ENCODE data around the gene CDH4. TPM values are rescaled to one million over a fixed set of nuclear protein-coding genes. Genes with fewer than 3 reads are reported as not detected.

Gene CDH4
- total RNA-seq, 1 donor from 2014 or later = 3.2 TPM

GRCh38 chr20:61597996-61598395, 345.9 kb downstream of the CDH4 start:
- no peak overlapping the region for H3K4me2 ChIP-seq (ENCODE audit: low read length)
- H3K27ac ChIP-seq (ENCODE audit: low read depth, low read length) = no peak overlapping the region
- no peak overlapping the region for H2AFZ ChIP-seq (ENCODE audit: low read depth, low read length)
- Mint-ChIP-seq H3K27ac (ENCODE audit: unreplicated experiment) (no peak overlapping the region), H3K36me3 (ENCODE audit: low read depth, unreplicated experiment) (peaks cover 4% of the 10 kb centered on the region), H3K9me3 (ENCODE audit: unreplicated experiment) (peaks cover 22% of the 10 kb centered on the region), H3K4me3 (ENCODE audit: unreplicated experiment) (no peak overlapping the region), H3K4me1 (ENCODE audit: low read depth, unreplicated experiment) (no peaks in the 10 kb centered on the region), H3K27me3 (ENCODE audit: low read depth, unreplicated experiment) (peaks cover 9% of the 10 kb centered on the region)
- H3K9me3 ChIP-seq (ENCODE audit: insufficient read depth, low read depth, low read length) = peaks cover 10% of the 10 kb centered on the region
- DNase-seq (ENCODE audit: low read depth) (no peak), FAIRE-seq (no peak)
- no peaks in the 10 kb centered on the region for H3K27me3 ChIP-seq (ENCODE audit: insufficient read depth, low read length)
- no peaks in the 10 kb centered on the region for H3K36me3 ChIP-seq (ENCODE audit: insufficient read depth, low read length)
- no peaks in the 10 kb centered on the region for H4K20me1 ChIP-seq (ENCODE audit: insufficient read depth, low read length)
- no peak overlapping the region for H3K9ac ChIP-seq (ENCODE audit: low read length)
- H3K4me3 ChIP-seq (ENCODE audit: insufficient read depth, low read depth, low read length) = no peak overlapping the region
- no peaks in the 10 kb centered on the region for H3K79me2 ChIP-seq (ENCODE audit: insufficient read depth, low read length)
- H3K4me1 ChIP-seq (ENCODE audit: insufficient read depth, low read length) = no peaks in the 10 kb centered on the region
- TF ChIP-seq CTCF (IDR thresholded peaks at IDR 0.05; ENCODE audit: insufficient read depth, low read depth, low read length) = no peak
- no peak for TF ChIP-seq EZH2 (IDR thresholded peaks at IDR 0.05; ENCODE audit: insufficient read depth, low read length)

GRCh38 chr20:61598586-61598985, 346.5 kb downstream of the CDH4 start:
- Histone ChIP-seq H3K27me3 (ENCODE audit: insufficient read depth, low read length) (no peaks in the 10 kb centered on the region), H3K9ac (ENCODE audit: low read length) (no peak overlapping the region), H3K4me2 (ENCODE audit: low read length) (no peak overlapping the region), H2AFZ (ENCODE audit: low read depth, low read length) (no peak overlapping the region), H3K9me3 (ENCODE audit: insufficient read depth, low read depth, low read length) (peaks cover 12% of the 10 kb centered on the region), H4K20me1 (ENCODE audit: insufficient read depth, low read length) (no peaks in the 10 kb centered on the region), H3K36me3 (ENCODE audit: insufficient read depth, low read length) (no peaks in the 10 kb centered on the region), H3K4me1 (ENCODE audit: insufficient read depth, low read length) (no peaks in the 10 kb centered on the region), H3K27ac (ENCODE audit: low read depth, low read length) (no peak overlapping the region), H3K4me3 (ENCODE audit: insufficient read depth, low read depth, low read length) (no peak overlapping the region), H3K79me2 (ENCODE audit: insufficient read depth, low read length) (no peaks in the 10 kb centered on the region)
- Mint-ChIP-seq H3K4me1 (ENCODE audit: low read depth, unreplicated experiment) (no peaks in the 10 kb centered on the region), H3K4me3 (ENCODE audit: unreplicated experiment) (no peak overlapping the region), H3K9me3 (ENCODE audit: unreplicated experiment) (peaks cover 24% of the 10 kb centered on the region), H3K27me3 (ENCODE audit: low read depth, unreplicated experiment) (peaks cover 9% of the 10 kb centered on the region), H3K36me3 (ENCODE audit: low read depth, unreplicated experiment) (peaks cover 4% of the 10 kb centered on the region), H3K27ac (ENCODE audit: unreplicated experiment) (no peak overlapping the region)
- TF ChIP-seq EZH2 (IDR thresholded peaks at IDR 0.05; ENCODE audit: insufficient read depth, low read length) (no peak), CTCF (IDR thresholded peaks at IDR 0.05; ENCODE audit: insufficient read depth, low read depth, low read length) (no peak)
- FAIRE-seq (no peak), DNase-seq (ENCODE audit: low read depth) (no peak)

- H3K27me3 Mint-ChIP-seq (ENCODE audit: low read depth, unreplicated experiment) = peaks cover 9% of the 10 kb centered on the region
- H3K36me3 ChIP-seq (ENCODE audit: insufficient read depth, low read length) = no peaks in the 10 kb centered on the region
- no peaks in the 10 kb centered on the region for H3K79me2 ChIP-seq (ENCODE audit: insufficient read depth, low read length)
- no peak for DNase-seq (ENCODE audit: low read depth)
- peaks cover 26% of the 10 kb centered on the region for H3K9me3 Mint-ChIP-seq (ENCODE audit: unreplicated experiment)
- no peak overlapping the region for H3K4me3 ChIP-seq (ENCODE audit: insufficient read depth, low read depth, low read length)
- no peak overlapping the region for H2AFZ ChIP-seq (ENCODE audit: low read depth, low read length)
- peak overlapping the region; percentile 47 for H3K27ac Mint-ChIP-seq (ENCODE audit: unreplicated experiment)
- H4K20me1 ChIP-seq (ENCODE audit: insufficient read depth, low read length) = no peaks in the 10 kb centered on the region
- H3K36me3 Mint-ChIP-seq (ENCODE audit: low read depth, unreplicated experiment) = peaks cover 7% of the 10 kb centered on the region
- no peaks in the 10 kb centered on the region for H3K27me3 ChIP-seq (ENCODE audit: insufficient read depth, low read length)
- H3K4me1 Mint-ChIP-seq (ENCODE audit: low read depth, unreplicated experiment) = no peaks in the 10 kb centered on the region
- no peak overlapping the region for H3K27ac ChIP-seq (ENCODE audit: low read depth, low read length)
- H3K4me2 ChIP-seq (ENCODE audit: low read length) = no peak overlapping the region
- H3K9me3 ChIP-seq (ENCODE audit: insufficient read depth, low read depth, low read length) = peaks cover 17% of the 10 kb centered on the region
- H3K4me3 Mint-ChIP-seq (ENCODE audit: unreplicated experiment) = no peak overlapping the region
- no peak for TF ChIP-seq EZH2 (IDR thresholded peaks at IDR 0.05; ENCODE audit: insufficient read depth, low read length)
- TF ChIP-seq CTCF (IDR thresholded peaks at IDR 0.05; ENCODE audit: insufficient read depth, low read depth, low read length) = no peak
- H3K9ac ChIP-seq (ENCODE audit: low read length) = no peak overlapping the region
- H3K4me1 ChIP-seq (ENCODE audit: insufficient read depth, low read length) = no peaks in the 10 kb centered on the region
- no peak for FAIRE-seq
These were observed 347.0 kb downstream of the CDH4 start for GRCh38 chr20:61599061-61599531.

Measured in astrocyte (in vitro differentiated cells and primary cell).